C4-2B (cell line): ENCODE results near the gene CFAP97D2.

Source experiments
- CTCF ChIP-seq: fragments of 450-650 bp; conservative IDR thresholded peaks from 2 replicates; pipeline ENCODE4 v1.5.1; 2017; ENCODE audit warnings: mild to moderate bottlenecking
- ZFX ChIP-seq: fragments of 450-650 bp; IDR thresholded peaks from 2 replicates; pipeline ENCODE4 v1.6.1; 2017

DNA sequence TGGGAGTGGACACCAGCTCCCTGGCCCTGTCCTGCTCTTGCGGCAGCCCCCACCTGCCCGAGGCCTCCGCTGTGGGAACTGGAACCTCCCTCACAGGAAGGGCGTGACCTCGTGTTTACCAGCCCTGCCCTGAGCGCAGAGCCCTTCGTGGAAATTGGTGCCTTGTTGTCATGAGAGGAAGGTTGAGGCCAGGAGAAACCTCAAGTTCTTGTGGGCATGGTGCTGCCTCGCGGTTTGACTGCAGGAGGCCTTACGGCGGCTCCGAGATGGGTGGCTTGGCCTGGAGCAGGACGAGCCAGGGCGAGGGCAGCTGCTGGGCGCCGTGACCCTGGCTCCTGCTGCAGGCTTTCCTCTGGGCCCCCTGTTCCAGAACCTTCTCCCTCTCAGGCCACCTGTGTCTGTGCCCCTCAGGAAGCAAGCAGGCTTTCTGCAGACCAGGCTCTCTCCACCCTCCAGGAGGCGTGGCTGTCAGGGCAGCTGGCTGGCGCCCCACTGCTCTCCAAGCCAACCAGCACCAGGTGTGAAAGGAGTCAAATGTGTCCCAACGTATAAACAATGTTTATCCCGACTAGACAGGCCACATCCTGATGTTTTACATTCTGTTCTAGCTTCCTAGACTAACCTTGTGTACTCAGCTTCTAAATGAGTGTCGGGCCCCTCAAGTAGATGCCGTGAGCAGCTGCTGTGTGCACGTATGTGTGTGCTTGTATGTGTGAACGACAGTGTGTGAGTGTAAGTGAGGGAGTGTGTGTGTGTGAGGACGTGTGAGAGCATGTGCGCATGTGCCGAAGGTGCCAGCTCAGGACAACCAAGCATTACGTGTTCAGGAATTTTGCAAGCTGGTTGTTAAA lies 36.2 kb upstream of the CFAP97D2 start:
- no peak for TF ChIP-seq CTCF
- no peak for TF ChIP-seq ZFX
